Bone marrow (tissue), 2 donors: ENCODE data around the gene CLHC1.
"Not testable (repeated sequence)": the region's sequence is repeated elsewhere in the genome, so short reads cannot be mapped to it uniquely, and the experiment has no call there.

Source experiments
- DNase-seq, 2 donors: peaks; one replicate each; lab custom pipeline; 2025; lab: John Stamatoyannopoulos, UW

CLHC1 gene

GRCh38 chr2:55232084-55232862, at the start of gene CLHC1, which contains the start of gene RPS27A:
Gene CLHC1 (minus strand): TSS chr2:55232293. CDS start chr2:55222411, 9,882 bp downstream.
Gene RPS27A (plus strand): TSS chr2:55232688. CDS start chr2:55232825, 137 bp downstream.
- DNase-seq, result peak; percentile 85 to 97

- not testable (repeated sequence) for DNase-seq
Observed at GRCh38 chr2:55280851-55281546, 48.9 kb upstream of the CLHC1 start.

GRCh38 chr2:55279859-55280424, 47.8 kb upstream of the CLHC1 start:
- not testable (repeated sequence) for DNase-seq

GRCh38 chr2:55279214-55279835, 47.2 kb upstream of the CLHC1 start:
- not testable (repeated sequence) for DNase-seq

- no peak for DNase-seq
Observed at GRCh38 chr2:55277310-55277709, 45.2 kb upstream of the CLHC1 start.

- not testable (repeated sequence) for DNase-seq
Observed at GRCh38 chr2:55274346-55274745, 42.3 kb upstream of the CLHC1 start.

- DNase-seq, result peak in 1 of 2 donors; percentile 19
Observed at GRCh38 chr2:55269645-55269990, 37.5 kb upstream of the CLHC1 start.

GRCh38 chr2:55268907-55269644, 37.0 kb upstream of the CLHC1 start, which contains the start of gene MTIF2:
Gene MTIF2 (minus strand): TSS chr2:55269231. CDS start chr2:55263858, 5,373 bp downstream.
- peak; percentile 81 to 87 for DNase-seq

GRCh38 chr2:55268288-55268906, 36.3 kb upstream of the CLHC1 start:
- DNase-seq, result no peak

GRCh38 chr2:55259586-55259985, 27.5 kb upstream of the CLHC1 start:
- not testable (repeated sequence) for DNase-seq

- no peak for DNase-seq
Observed at GRCh38 chr2:55252832-55253231, 20.7 kb upstream of the CLHC1 start.

GRCh38 chr2:55247025-55247424, 14.9 kb upstream of the CLHC1 start:
- DNase-seq, result no peak

- DNase-seq, result no peak
Observed at GRCh38 chr2:55245411-55245810, 13.3 kb upstream of the CLHC1 start.

- DNase-seq, result no peak
Observed at GRCh38 chr2:55242617-55243016, 10.5 kb upstream of the CLHC1 start.

- not testable (repeated sequence) for DNase-seq
Observed at GRCh38 chr2:55241582-55241981, 9.5 kb upstream of the CLHC1 start.

GRCh38 chr2:55239656-55240222, 7.6 kb upstream of the CLHC1 start:
- no peak for DNase-seq

GRCh38 chr2:55236992-55237543, 5.0 kb upstream of the CLHC1 start:
- DNase-seq, result no peak

- DNase-seq, result no peak
Observed at GRCh38 chr2:55235724-55236538, 3.8 kb upstream of the CLHC1 start.

GRCh38 chr2:55233658-55233940, 1.5 kb upstream of the CLHC1 start:
- DNase-seq, result no peak
